HL-60 (cell line): Measurements from ENCODE around the gene CXCL6.

Experiments
- GABPA ChIP-seq: IDR thresholded peaks from 2 replicates; pipeline ENCODE4 v1.6.1; 2012; ENCODE audit warnings: low read depth
- POLR2AphosphoS5 ChIP-seq: IDR thresholded peaks from 2 replicates; pipeline ENCODE4 v1.6.1; 2012; ENCODE audit warnings: low read depth
- TF ChIP-seq, protein P1 (sequence below): IDR thresholded peaks from one replicate; pipeline ENCODE4 v1.5.1; 2011; ENCODE audit warnings: low read length, control low read depth, inconsistent platforms; ENCODE audit not compliant: insufficient read depth

DNA sequence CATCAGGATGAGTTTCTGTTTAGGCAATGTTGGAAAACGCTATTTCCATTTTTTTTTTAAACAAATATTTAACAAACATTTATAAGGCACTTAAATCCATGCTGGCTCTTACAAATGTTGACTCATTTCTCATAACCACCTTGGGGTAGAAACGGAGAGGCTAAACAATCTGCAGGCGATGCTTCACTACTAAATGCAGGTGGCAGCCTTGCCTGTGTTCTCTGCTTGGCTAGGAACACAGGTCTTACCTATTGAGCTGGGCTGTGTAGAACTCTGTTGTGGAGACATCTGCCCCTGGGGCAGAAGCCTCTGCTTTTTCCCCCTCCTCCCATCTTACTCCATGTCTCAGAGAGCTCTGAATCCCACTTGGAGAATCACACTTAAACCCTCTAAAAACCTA, 31.3 kb downstream of the CXCL6 start:
- TF ChIP-seq, protein P1, sequence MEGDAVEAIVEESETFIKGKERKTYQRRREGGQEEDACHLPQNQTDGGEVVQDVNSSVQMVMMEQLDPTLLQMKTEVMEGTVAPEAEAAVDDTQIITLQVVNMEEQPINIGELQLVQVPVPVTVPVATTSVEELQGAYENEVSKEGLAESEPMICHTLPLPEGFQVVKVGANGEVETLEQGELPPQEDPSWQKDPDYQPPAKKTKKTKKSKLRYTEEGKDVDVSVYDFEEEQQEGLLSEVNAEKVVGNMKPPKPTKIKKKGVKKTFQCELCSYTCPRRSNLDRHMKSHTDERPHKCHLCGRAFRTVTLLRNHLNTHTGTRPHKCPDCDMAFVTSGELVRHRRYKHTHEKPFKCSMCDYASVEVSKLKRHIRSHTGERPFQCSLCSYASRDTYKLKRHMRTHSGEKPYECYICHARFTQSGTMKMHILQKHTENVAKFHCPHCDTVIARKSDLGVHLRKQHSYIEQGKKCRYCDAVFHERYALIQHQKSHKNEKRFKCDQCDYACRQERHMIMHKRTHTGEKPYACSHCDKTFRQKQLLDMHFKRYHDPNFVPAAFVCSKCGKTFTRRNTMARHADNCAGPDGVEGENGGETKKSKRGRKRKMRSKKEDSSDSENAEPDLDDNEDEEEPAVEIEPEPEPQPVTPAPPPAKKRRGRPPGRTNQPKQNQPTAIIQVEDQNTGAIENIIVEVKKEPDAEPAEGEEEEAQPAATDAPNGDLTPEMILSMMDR = no peak
- TF ChIP-seq GABPA (no peak), POLR2AphosphoS5 (no peak)
